Astrocyte (in vitro differentiated cells and primary cell): ENCODE data around the gene SSBP2.

Experiments used
- CTCF ChIP-seq: IDR thresholded peaks from 2 replicates; pipeline ENCODE4 v1.5.1; 2011; ENCODE audit warnings: low read depth, mild to moderate bottlenecking, inconsistent platforms, low read length, moderate library complexity; ENCODE audit not compliant: insufficient read depth
- EZH2 ChIP-seq: IDR thresholded peaks from 2 replicates; pipeline ENCODE4 v1.6.1; 2012; ENCODE audit warnings: mild to moderate bottlenecking, low read length, inconsistent platforms; ENCODE audit not compliant: insufficient read depth

GRCh38 chr5:81486711-81487110, 264.2 kb downstream of the SSBP2 start:
- no peak for TF ChIP-seq CTCF
- no peak for TF ChIP-seq EZH2
